22Rv1 (cell line): ENCODE measurements around the gene FNDC3A.

Experiments used
- CTCF ChIP-seq: fragments of 450-650 bp; IDR thresholded peaks from 2 replicates; pipeline ENCODE4 v1.5.1; 2017; ENCODE audit warnings: mild to moderate bottlenecking
- ZFX ChIP-seq: fragments of 450-650 bp; IDR thresholded peaks from 2 replicates; pipeline ENCODE4 v1.6.1; 2017; ENCODE audit warnings: antibody characterized with exemption, borderline replicate concordance

GRCh38 chr13:49112782-49113525 is 137.2 kb downstream of the FNDC3A start:
- TF ChIP-seq CTCF (no peak), ZFX (no peak)
